GM12865 (cell line): ENCODE results near the gene HSPBP1.
A peak's percentile ranks its signal among the peaks of the same experiment; 100 is the strongest.

ENCODE experiments used
- DNase-seq: peaks from one replicate; pipeline ENCODE4 v3.0.0; 2010; ENCODE audit warnings: low read depth
- H3K4me3 ChIP-seq: 2 replicates; pipeline ENCODE4 v1.5.1; 2011; ENCODE audit warnings: mild to moderate bottlenecking, low read depth, low read length, control low read depth
- CTCF ChIP-seq: IDR thresholded peaks from 2 replicates; pipeline ENCODE4 v1.5.1; 2011; ENCODE audit warnings: low read length, control low read depth, low read depth, inconsistent platforms; ENCODE audit not compliant: insufficient read depth; ENCODE audit errors: missing control alignments

The HSPBP1 gene

GRCh38 chr19:55266404-55266803 is 13.5 kb downstream of the HSPBP1 start:
- no peak overlapping the region for H3K4me3 ChIP-seq
- no peak for TF ChIP-seq CTCF
- DNase-seq = no peak

GRCh38 chr19:55265723-55266386 is 14.1 kb downstream of the HSPBP1 start:
- no peak for TF ChIP-seq CTCF
- no peak overlapping the region for H3K4me3 ChIP-seq
- DNase-seq = no peak

- DNase-seq = no peak
- no peak overlapping the region for H3K4me3 ChIP-seq
- TF ChIP-seq CTCF = no peak
These were observed 14.7 kb downstream of the HSPBP1 start for GRCh38 chr19:55265173-55265572.

DNA sequence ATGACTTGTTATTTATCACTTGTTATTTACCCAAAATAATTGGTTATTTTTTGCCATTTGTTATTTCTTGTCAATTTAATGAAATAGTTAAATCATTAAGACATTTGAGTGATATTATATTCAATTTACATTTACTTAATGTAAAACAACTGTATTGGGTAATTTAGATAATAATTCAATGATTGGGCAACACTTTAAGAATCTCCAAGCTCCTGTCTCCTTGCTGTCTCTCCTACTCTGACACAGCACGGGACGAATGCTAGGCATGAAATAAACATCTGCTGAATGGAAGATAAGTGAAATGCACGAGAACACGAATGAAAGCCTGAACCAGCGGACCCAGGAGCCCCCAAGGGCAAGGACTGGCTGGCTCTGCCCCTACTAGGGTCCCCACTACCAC is 15.4 kb downstream of the HSPBP1 start:
- no peak for DNase-seq
- no peak overlapping the region for H3K4me3 ChIP-seq
- no peak for TF ChIP-seq CTCF

DNA sequence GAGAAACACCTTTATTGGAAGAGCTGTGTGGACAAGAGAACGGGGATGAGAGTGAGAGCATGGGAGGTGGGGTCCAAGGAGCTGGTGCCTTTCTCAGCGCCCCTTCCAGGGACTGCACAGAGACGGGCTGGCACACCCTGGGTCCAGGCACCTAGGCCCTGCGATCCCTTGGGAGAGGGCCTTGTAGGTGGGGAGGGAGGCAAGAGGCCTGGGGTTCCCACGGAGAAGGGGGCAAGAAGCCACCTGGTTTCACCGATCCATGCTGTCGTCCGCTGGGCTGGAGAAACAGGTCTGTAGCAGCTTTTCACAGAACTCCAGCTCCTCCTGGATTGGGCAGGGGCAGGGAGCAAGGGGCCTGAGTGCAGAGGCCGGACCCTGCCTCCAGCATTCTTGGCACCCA is 17.6 kb downstream of the HSPBP1 start:
- no peak for DNase-seq
- no peak overlapping the region for H3K4me3 ChIP-seq
- TF ChIP-seq CTCF = no peak

DNA sequence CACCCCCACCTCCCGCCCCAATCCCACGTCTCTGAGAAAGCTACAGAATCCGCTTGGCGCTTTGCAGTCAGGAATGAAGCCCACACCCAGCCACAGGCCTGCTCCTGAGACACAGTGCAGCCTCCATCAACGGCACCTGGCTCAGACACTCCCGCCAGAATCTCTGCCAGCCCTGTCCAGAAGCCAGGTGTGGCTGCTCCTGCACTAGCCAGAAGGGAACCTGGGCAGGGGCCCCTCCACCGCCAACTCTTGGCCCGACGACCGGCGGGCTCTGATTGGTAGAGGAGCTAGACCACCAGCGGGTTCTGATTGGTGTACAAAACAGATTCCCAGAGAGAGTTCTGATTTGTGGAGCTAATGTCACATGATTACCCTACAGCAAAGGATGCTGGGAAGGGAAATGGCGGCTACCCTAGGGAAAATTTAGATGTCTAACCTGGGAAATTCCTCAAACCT is 18.2 kb downstream of the HSPBP1 start:
- H3K4me3 ChIP-seq = no peak overlapping the region
- no peak for TF ChIP-seq CTCF
- DNase-seq = no peak

DNA sequence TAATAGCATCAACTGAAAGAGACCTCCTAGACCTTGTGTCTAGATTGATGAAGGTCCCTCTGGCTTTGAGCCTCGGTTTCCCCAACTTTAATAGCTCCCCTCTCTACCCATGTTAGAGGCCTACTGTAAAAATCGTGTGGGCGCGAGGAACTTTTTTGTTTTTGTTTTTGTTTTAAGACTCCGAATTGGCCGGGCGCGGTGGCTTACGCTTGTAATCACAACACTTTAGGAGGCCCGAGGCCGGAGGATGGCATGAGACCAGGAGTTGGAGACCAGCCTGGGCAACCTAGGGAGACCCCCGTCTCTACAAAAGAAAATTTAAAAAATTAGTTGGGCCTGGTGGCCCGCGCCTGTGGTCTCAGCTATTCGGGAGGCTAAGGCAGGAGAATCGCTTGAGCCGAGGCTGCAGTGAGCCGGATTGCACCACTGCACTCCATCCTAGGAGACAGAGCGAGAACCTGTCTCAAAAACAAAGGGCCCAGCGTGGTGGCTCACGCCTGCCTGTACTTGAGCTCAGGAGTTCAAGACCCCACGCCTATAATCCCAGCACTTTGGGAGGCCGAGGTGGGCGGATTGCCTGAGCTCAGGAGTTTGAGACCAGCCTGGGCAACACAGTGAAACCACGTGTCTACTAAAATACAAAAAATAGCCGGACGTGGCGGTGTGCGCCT is 20.2 kb downstream of the HSPBP1 start:
- H3K4me3 ChIP-seq = peak overlapping the region; percentile 52
- no peak for TF ChIP-seq CTCF
- DNase-seq = no peak
